Mesenchymal stem cell (in vitro differentiated cells and primary cell): ENCODE data around the gene ASIC2.

Source experiments
- DNase-seq: peaks from one replicate; pipeline ENCODE4 v3.0.0-alpha.2; 2013
- H2AFZ ChIP-seq: one replicate; pipeline ENCODE4 v1.6.1; 2013; ENCODE audit warnings: low read depth, mild to moderate bottlenecking, control low read depth, inconsistent platforms, low read length, moderate library complexity
- H2AK5ac ChIP-seq: 2 replicates; pipeline ENCODE4 v1.6.1; 2013; ENCODE audit warnings: low read length, moderate library complexity, mild to moderate bottlenecking, inconsistent platforms; ENCODE audit not compliant: severe bottlenecking
- H2BK120ac ChIP-seq: one replicate; pipeline ENCODE4 v1.6.1; 2013; ENCODE audit warnings: low read depth, mild to moderate bottlenecking, inconsistent platforms, low read length, moderate library complexity
- H2BK12ac ChIP-seq, 2 experiments: one replicate each; pipeline ENCODE4 v1.6.1; 2013; ENCODE audit warnings: inconsistent platforms in 2 of 2, low read length in 2 of 2, mild to moderate bottlenecking in 2 of 2, moderate library complexity in 2 of 2, control low read depth in 1 of 2
- H2BK15ac ChIP-seq: one replicate; pipeline ENCODE4 v1.6.1; 2013; ENCODE audit warnings: mild to moderate bottlenecking, low read depth, inconsistent platforms; ENCODE audit not compliant: poor library complexity, severe bottlenecking
- H2BK5ac ChIP-seq: 2 replicates; pipeline ENCODE4 v1.6.1; 2013; ENCODE audit warnings: low read depth, mild to moderate bottlenecking, low read length, control low read depth, inconsistent platforms; ENCODE audit not compliant: poor library complexity, severe bottlenecking
- H3K14ac ChIP-seq, 2 experiments: one replicate each; pipeline ENCODE4 v1.6.1; 2013; ENCODE audit warnings: inconsistent platforms in 2 of 2, low read length in 2 of 2, control low read depth in 1 of 2, mild to moderate bottlenecking in 1 of 2, moderate library complexity in 1 of 2
- H3K18ac ChIP-seq, 2 experiments: one replicate each; pipeline ENCODE4 v1.6.1; 2013; ENCODE audit warnings: inconsistent platforms in 2 of 2, low read length in 2 of 2, control low read depth in 1 of 2, low read depth in 1 of 2, mild to moderate bottlenecking in 1 of 2
- H3K23ac ChIP-seq, 2 experiments: one replicate each; pipeline ENCODE4 v1.6.1; 2013; ENCODE audit warnings: inconsistent platforms in 2 of 2, low read length in 2 of 2, mild to moderate bottlenecking in 2 of 2, moderate library complexity in 2 of 2, control low read depth in 1 of 2
- H3K27ac ChIP-seq: 2 replicates; pipeline ENCODE4 v1.5.1; 2013; ENCODE audit warnings: mild to moderate bottlenecking, moderate library complexity, low read length, control low read depth, inconsistent platforms; ENCODE audit not compliant: poor library complexity, severe bottlenecking
- H3K27me3 ChIP-seq, 2 experiments: 2 replicates each; pipeline versions ENCODE4 v1.6.1 to v1.7.0; 2013; ENCODE audit warnings: low read length in 2 of 2, mild to moderate bottlenecking in 2 of 2, moderate library complexity in 2 of 2, control low read depth in 1 of 2, inconsistent platforms in 1 of 2; ENCODE audit not compliant: control insufficient read depth in 1 of 2, insufficient read depth in 1 of 2
- H3K36me3 ChIP-seq, 2 experiments: 2 replicates each; pipeline versions ENCODE4 v1.6.1 to v1.7.0; 2013; ENCODE audit warnings: low read length in 2 of 2, control low read depth in 1 of 2, inconsistent platforms in 1 of 2, low read depth in 1 of 2, mild to moderate bottlenecking in 1 of 2; ENCODE audit not compliant: insufficient read depth in 2 of 2, control insufficient read depth in 1 of 2
- H3K4ac ChIP-seq, 2 experiments: one replicate each; pipeline ENCODE4 v1.6.1; 2013; ENCODE audit warnings: inconsistent platforms in 2 of 2, low read length in 2 of 2, mild to moderate bottlenecking in 2 of 2, moderate library complexity in 2 of 2, control low read depth in 1 of 2, low read depth in 1 of 2
- H3K4me1 ChIP-seq: 2 replicates; pipeline ENCODE4 v1.6.1; 2013; ENCODE audit warnings: low read depth, low read length, control low read depth; ENCODE audit not compliant: control insufficient read depth, insufficient read depth
- H3K4me2 ChIP-seq: 2 replicates; pipeline ENCODE4 v1.6.1; 2013; ENCODE audit warnings: low read length, mild to moderate bottlenecking, inconsistent platforms; ENCODE audit not compliant: poor library complexity, severe bottlenecking
- H3K4me3 ChIP-seq, 2 experiments: 2 replicates each; pipeline versions ENCODE4 v1.5.1 to v1.7.0; 2013; ENCODE audit warnings: low read length in 2 of 2, mild to moderate bottlenecking in 2 of 2, control low read depth in 1 of 2, low read depth in 1 of 2; ENCODE audit not compliant: insufficient read depth in 1 of 2
- H3K79me1 ChIP-seq: replicated peaks from 2 replicates; pipeline ENCODE4 v1.6.1; 2013; ENCODE audit warnings: mild to moderate bottlenecking, control low read depth, low read length, inconsistent platforms; ENCODE audit not compliant: poor library complexity, severe bottlenecking
- H3K9ac ChIP-seq: 2 replicates; pipeline ENCODE4 v1.7.0; 2013; ENCODE audit warnings: mild to moderate bottlenecking, low read length, moderate library complexity
- H3K9me3 ChIP-seq: 2 replicates; pipeline ENCODE4 v1.7.0; 2013; ENCODE audit warnings: mild to moderate bottlenecking, low read length; ENCODE audit not compliant: control insufficient read depth
- H4K8ac ChIP-seq: one replicate; pipeline ENCODE4 v1.6.1; 2013; ENCODE audit warnings: inconsistent platforms, mild to moderate bottlenecking, low read length, moderate library complexity
- H4K91ac ChIP-seq: one replicate; pipeline ENCODE4 v1.6.1; 2013; ENCODE audit warnings: mild to moderate bottlenecking, low read length, inconsistent platforms
- WGBS: methylation state at CpG from one replicate; pipeline ENCODE4 v1.1.7; 2013; ENCODE audit warnings: mixed read lengths; 5-methylcytosine and 5-hydroxymethylcytosine counted together

The ASIC2 gene

GRCh38 chr17:33013596-33014375, 279.3 kb downstream of the ASIC2 start:
- Histone ChIP-seq H3K23ac (no peak overlapping the region), H3K4ac (no peak overlapping the region), H3K14ac (peak overlapping the region in 1 of 2 experiments; percentile 35), H2BK15ac (no peak overlapping the region), H3K18ac (peak overlapping the region in 1 of 2 experiments; percentile 86), H3K27me3 (peaks cover 0 to 54% of the 10 kb centered on the region in 2 experiments), H3K79me1 (no peaks in the 10 kb centered on the region), H3K27ac (no peak overlapping the region), H2AK5ac (peak overlapping the region; percentile 73), H4K91ac (peak overlapping the region; percentile 8), H3K4me2 (no peak overlapping the region), H3K4me1 (peaks cover 43% of the 10 kb centered on the region), H2BK12ac (peak overlapping the region in 1 of 2 experiments; percentile 50), H2BK120ac (no peak overlapping the region), H3K36me3 (no peaks in the 10 kb centered on the region), H2BK5ac (no peak overlapping the region), H4K8ac (no peak overlapping the region), H2AFZ (no peak overlapping the region), H3K9ac (no peak overlapping the region), H3K4me3 (no peak overlapping the region), H3K9me3 (no peaks in the 10 kb centered on the region)
- WGBS = 68% methylated on average over 18 of the region's 18 CpGs
- peak; percentile 26 for DNase-seq

GRCh38 chr17:33012522-33013033, 280.5 kb downstream of the ASIC2 start:
- Histone ChIP-seq H3K4me2 (no peak overlapping the region), H3K36me3 (no peaks in the 10 kb centered on the region), H3K23ac (no peak overlapping the region), H3K4me1 (peaks cover 43% of the 10 kb centered on the region), H3K27ac (peak overlapping the region; percentile 19), H3K14ac (peak overlapping the region in 1 of 2 experiments; percentile 37), H2BK15ac (no peak overlapping the region), H3K18ac (peak overlapping the region; percentile 79 to 86), H2AFZ (no peak overlapping the region), H3K4me3 (no peak overlapping the region), H2AK5ac (peak overlapping the region; percentile 16), H2BK5ac (peak overlapping the region; percentile 11), H2BK12ac (peak overlapping the region in 1 of 2 experiments; percentile 46), H4K91ac (peak overlapping the region; percentile 3), H3K79me1 (no peaks in the 10 kb centered on the region), H4K8ac (peak overlapping the region; percentile 0), H2BK120ac (no peak overlapping the region), H3K27me3 (peaks cover 0 to 46% of the 10 kb centered on the region in 2 experiments), H3K9ac (no peak overlapping the region), H3K9me3 (no peaks in the 10 kb centered on the region), H3K4ac (peak overlapping the region in 1 of 2 experiments; percentile 55)
- 0% methylated on average over 6 of the region's 8 CpGs for WGBS
- DNase-seq = peak; percentile 95

GRCh38 chr17:33009636-33010035, 283.5 kb downstream of the ASIC2 start:
- H2BK15ac ChIP-seq = no peak overlapping the region
- H2AFZ ChIP-seq = no peak overlapping the region
- H3K36me3 ChIP-seq = no peaks in the 10 kb centered on the region
- H2BK12ac ChIP-seq = no peak overlapping the region
- no peak overlapping the region for H3K9ac ChIP-seq
- H3K4me2 ChIP-seq = no peak overlapping the region
- H4K8ac ChIP-seq = no peak overlapping the region
- no peaks in the 10 kb centered on the region for H3K9me3 ChIP-seq
- no peak overlapping the region for H2AK5ac ChIP-seq
- no peak overlapping the region for H3K14ac ChIP-seq
- H3K27ac ChIP-seq = no peak overlapping the region
- H3K4me3 ChIP-seq = no peak overlapping the region
- no peak overlapping the region for H2BK5ac ChIP-seq
- H3K18ac ChIP-seq = no peak overlapping the region
- H3K27me3 ChIP-seq = peaks cover 0 to 23% of the 10 kb centered on the region in 2 experiments
- no peaks in the 10 kb centered on the region for H3K79me1 ChIP-seq
- H3K23ac ChIP-seq = no peak overlapping the region
- H2BK120ac ChIP-seq = no peak overlapping the region
- H3K4ac ChIP-seq = no peak overlapping the region
- WGBS = 94% methylated on average over 9 of the region's 9 CpGs
- H4K91ac ChIP-seq = no peak overlapping the region
- peaks cover 26% of the 10 kb centered on the region for H3K4me1 ChIP-seq
- DNase-seq = no peak

GRCh38 chr17:33007186-33007585, 285.9 kb downstream of the ASIC2 start:
- no peaks in the 10 kb centered on the region for H3K79me1 ChIP-seq
- H3K4me3 ChIP-seq = no peak overlapping the region
- H2BK15ac ChIP-seq = no peak overlapping the region
- no peak overlapping the region for H3K27ac ChIP-seq
- H4K91ac ChIP-seq = no peak overlapping the region
- H2BK120ac ChIP-seq = no peak overlapping the region
- H3K23ac ChIP-seq = no peak overlapping the region
- no peak overlapping the region for H4K8ac ChIP-seq
- no peak overlapping the region for H2AFZ ChIP-seq
- DNase-seq = no peak
- H3K9me3 ChIP-seq = no peaks in the 10 kb centered on the region
- H3K27me3 ChIP-seq = peaks cover 0 to 33% of the 10 kb centered on the region in 2 experiments
- WGBS = 92% methylated on average over 7 of the region's 7 CpGs
- no peak overlapping the region for H2BK5ac ChIP-seq
- H3K4me2 ChIP-seq = no peak overlapping the region
- H3K4me1 ChIP-seq = peaks cover 5% of the 10 kb centered on the region
- H3K18ac ChIP-seq = no peak overlapping the region
- H3K36me3 ChIP-seq = no peaks in the 10 kb centered on the region
- H3K4ac ChIP-seq = no peak overlapping the region
- no peak overlapping the region for H3K9ac ChIP-seq
- no peak overlapping the region for H2AK5ac ChIP-seq
- H3K14ac ChIP-seq = no peak overlapping the region
- no peak overlapping the region for H2BK12ac ChIP-seq
